ENCODE data around the gene HES4.
"Not testable (repeated sequence)": the region's sequence is repeated elsewhere in the genome, so short reads cannot be mapped to it uniquely, and the experiment has no call there.

DNA sequence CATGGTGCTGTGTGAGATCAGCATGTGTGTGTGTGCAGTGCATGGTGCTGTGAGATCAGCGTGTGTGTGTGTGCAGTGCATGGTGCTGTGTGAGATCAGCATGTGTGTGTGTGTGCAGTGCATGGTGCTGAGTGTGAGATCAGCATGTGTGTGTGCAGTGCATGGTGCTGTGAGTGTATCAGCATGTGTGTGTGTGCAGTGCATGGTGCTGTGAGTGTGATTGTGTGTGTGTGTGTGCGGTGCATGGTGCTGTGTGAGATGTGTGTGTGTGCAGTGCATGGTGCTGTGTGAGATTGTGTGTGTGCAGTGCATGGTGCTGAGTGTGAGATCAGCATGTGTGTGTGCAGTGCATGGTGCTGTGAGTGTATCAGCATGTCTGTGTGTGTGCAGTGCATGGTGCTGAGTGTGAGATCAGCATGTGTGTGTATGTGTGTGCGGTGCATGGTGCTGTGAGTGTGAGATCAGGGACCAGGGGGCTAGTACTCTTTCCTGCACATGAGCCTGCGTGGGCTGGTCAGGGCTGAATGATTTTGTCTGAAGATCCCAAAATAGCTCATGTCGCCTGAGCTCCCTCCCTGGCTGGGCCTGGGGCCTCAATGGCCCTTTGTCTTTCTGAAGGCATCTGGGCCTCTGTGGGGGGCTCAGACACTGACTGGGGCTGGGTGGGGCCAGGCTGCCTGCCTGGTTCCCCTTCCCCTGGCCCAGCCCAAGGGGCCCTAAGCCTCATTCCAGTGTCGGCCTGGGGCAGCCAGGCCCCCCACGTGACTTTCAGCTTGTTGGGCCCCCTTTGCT lies 31.2 kb upstream of the HES4 start:
- TF ChIP-seq NR2F1 (conservative IDR thresholded peaks at IDR 0.05); SREBF1 (IDR thresholded peaks at IDR 0.05; ENCODE audit: low read length); NFIC (IDR thresholded peaks at IDR 0.05; ENCODE audit: low read depth, low read length); ZBED1 (IDR thresholded peaks at IDR 0.05; ENCODE audit: borderline replicate concordance); TCF3 (IDR thresholded peaks at IDR 0.05; ENCODE audit: borderline replicate concordance, insufficient read depth, low read depth, low read length): not testable (repeated sequence)
- TF ChIP-seq, protein P1, sequence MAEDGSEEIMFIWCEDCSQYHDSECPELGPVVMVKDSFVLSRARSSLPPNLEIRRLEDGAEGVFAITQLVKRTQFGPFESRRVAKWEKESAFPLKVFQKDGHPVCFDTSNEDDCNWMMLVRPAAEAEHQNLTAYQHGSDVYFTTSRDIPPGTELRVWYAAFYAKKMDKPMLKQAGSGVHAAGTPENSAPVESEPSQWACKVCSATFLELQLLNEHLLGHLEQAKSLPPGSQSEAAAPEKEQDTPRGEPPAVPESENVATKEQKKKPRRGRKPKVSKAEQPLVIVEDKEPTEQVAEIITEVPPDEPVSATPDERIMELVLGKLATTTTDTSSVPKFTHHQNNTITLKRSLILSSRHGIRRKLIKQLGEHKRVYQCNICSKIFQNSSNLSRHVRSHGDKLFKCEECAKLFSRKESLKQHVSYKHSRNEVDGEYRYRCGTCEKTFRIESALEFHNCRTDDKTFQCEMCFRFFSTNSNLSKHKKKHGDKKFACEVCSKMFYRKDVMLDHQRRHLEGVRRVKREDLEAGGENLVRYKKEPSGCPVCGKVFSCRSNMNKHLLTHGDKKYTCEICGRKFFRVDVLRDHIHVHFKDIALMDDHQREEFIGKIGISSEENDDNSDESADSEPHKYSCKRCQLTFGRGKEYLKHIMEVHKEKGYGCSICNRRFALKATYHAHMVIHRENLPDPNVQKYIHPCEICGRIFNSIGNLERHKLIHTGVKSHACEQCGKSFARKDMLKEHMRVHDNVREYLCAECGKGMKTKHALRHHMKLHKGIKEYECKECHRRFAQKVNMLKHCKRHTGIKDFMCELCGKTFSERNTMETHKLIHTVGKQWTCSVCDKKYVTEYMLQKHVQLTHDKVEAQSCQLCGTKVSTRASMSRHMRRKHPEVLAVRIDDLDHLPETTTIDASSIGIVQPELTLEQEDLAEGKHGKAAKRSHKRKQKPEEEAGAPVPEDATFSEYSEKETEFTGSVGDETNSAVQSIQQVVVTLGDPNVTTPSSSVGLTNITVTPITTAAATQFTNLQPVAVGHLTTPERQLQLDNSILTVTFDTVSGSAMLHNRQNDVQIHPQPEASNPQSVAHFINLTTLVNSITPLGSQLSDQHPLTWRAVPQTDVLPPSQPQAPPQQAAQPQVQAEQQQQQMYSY (CRISPR knock-in tag; IDR thresholded peaks at IDR 0.05), result not testable (repeated sequence)
- TF ChIP-seq LARP7 (IDR thresholded peaks at IDR 0.05) (0 out of 2 replicates have a peak, but pooled peaks have one; percentile 39), EGR1 (IDR thresholded peaks at IDR 0.05; ENCODE audit: borderline replicate concordance in 1 of 2, low read depth in 2 of 2, low read length in 2 of 2) (peak in 1 of 2 experiments; percentile 79; a peak in 1 of 3 replicates)
- TF ChIP-seq, protein P2, sequence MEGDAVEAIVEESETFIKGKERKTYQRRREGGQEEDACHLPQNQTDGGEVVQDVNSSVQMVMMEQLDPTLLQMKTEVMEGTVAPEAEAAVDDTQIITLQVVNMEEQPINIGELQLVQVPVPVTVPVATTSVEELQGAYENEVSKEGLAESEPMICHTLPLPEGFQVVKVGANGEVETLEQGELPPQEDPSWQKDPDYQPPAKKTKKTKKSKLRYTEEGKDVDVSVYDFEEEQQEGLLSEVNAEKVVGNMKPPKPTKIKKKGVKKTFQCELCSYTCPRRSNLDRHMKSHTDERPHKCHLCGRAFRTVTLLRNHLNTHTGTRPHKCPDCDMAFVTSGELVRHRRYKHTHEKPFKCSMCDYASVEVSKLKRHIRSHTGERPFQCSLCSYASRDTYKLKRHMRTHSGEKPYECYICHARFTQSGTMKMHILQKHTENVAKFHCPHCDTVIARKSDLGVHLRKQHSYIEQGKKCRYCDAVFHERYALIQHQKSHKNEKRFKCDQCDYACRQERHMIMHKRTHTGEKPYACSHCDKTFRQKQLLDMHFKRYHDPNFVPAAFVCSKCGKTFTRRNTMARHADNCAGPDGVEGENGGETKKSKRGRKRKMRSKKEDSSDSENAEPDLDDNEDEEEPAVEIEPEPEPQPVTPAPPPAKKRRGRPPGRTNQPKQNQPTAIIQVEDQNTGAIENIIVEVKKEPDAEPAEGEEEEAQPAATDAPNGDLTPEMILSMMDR (IDR thresholded peaks at IDR 0.05 in 2 of 3, conservative IDR thresholded peaks at IDR 0.05 in 1 of 3; ENCODE audit: control insufficient read depth in 2 of 3, extremely low read depth in 1 of 3, insufficient read depth in 1 of 3, low read depth in 3 of 3, low read length in 3 of 3), result not testable (repeated sequence)

All from GM12878 (cell line).